Fibroblast of skin of right quadriceps (primary cell): ENCODE measurements around the gene TSPEAR.
"Not testable (repeated sequence)": the region's sequence is repeated elsewhere in the genome, so short reads cannot be mapped to it uniquely, and the experiment has no call there.

Experiments
- DNase-seq: peaks from one replicate; pipeline ENCODE4 v3.0.0-alpha.2; 2013

The TSPEAR gene

DNA sequence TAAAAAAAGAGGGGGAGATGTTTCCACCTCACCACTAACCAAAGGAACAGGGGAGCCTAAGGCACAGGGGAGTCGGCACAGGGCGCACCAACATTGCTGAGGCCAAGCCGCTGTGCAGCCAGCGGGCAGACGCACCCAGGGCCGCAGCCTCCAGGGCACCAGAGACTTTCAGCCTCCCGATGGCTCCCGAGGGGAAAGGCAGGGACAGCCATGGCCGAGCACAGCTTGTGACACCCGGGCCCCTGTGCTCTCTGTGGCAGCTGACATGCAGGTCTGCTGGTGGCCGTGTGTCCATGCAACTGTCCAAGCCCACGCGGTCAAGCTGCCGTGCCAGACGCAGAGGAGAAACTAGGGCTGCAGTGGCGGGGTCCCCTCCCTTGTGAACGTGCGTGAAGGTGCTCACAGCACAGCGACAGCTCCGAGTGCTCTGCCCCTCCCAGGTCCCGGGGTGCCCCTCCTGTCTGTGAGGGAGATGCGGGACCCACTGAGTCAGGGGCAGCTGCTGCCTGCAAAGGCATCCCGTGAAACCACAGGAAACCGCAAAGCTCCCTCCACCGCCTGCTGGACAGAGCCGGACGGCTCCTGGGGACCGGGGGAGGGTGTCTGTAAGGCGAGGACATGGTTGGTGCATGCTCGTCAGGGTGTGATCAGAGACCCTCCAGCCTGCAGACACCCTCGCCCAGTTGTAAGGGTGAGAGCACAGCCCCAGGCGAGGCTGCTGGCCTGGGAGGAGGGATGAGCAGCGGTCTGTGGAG lies 62.6 kb downstream of the TSPEAR start:
- DNase-seq, result no peak

DNA sequence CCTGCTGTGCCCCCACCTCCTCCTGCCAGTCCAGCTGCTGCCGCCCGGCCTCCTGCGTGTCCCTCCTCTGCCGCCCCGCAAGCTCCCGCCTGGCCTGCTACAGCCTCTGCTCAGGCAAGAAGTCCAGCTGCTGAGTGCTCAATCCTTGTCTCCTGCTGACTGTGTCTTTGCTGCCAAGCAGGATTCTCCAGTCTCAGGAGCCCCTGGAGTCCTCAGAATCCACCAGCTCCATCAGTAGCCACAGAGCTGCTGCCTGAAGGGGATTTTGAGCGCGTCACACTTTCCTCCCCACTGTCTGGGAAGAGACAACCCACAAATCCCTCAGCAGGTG lies 64.2 kb downstream of the TSPEAR start:
- DNase-seq, result no peak

DNA sequence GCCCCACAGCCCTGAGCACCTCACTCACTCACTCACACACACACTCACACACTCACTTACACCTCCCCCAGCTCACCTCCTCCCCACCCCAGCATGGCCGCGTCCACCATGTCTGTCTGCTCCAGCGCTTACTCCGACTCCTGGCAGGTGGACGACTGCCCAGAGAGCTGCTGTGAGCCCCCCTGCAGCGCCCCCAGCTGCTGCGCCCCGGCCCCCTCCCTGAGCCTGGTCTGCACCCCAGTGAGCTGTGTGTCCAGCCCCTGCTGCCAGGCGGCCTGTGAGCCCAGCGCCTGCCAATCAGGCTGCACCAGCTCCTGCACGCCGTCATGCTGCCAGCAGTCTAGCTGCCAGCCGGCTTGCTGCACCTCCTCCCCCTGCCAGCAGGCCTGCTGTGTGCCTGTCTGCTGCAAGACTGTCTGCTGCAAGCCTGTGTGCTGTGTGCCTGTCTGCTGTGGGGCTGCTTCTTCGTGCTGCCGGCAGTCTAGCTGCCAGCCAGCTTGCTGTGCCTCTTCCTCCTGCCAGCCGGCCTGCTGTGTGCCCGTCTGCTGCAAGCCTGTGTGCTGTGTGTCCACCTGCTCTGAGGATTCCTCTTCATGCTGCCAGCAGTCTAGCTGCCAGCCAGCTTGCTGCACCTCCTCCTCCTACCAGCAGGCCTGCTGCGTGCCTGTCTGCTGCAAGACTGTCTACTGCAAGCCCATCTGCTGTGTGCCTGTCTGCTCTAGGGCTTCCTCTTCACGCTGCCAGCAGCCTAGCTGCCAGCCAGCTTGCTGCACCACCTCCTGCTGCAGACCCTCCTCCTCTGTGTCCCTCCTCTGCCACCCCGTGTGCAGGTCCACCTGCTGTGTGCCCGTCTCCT lies 64.8 kb downstream of the TSPEAR start, which contains the start of gene KRTAP10-11:
Gene KRTAP10-11 (plus strand): TSS at position 49 of the 856 bp plus-strand sequence. CDS start 45 bp downstream, at position 94.
- DNase-seq, result not testable (repeated sequence)

DNA sequence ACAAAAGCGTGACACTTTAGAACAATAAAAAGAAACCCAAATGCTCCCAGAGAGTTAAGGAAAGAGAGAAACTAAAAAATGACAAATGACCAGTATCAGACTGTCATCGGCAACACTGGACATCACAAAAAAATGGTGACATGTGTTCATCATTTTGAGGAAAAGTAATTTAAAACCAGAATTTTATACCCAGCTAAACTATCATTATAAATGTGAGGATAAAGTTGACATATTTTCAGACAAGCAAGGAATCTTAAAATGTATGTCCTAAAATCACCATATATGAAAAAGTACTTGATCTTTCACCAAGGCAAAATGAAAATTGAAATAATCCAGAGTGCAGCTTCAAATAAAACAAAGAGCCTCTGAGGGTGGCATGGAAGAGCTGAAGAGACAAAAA lies 66.5 kb downstream of the TSPEAR start:
- no peak for DNase-seq

DNA sequence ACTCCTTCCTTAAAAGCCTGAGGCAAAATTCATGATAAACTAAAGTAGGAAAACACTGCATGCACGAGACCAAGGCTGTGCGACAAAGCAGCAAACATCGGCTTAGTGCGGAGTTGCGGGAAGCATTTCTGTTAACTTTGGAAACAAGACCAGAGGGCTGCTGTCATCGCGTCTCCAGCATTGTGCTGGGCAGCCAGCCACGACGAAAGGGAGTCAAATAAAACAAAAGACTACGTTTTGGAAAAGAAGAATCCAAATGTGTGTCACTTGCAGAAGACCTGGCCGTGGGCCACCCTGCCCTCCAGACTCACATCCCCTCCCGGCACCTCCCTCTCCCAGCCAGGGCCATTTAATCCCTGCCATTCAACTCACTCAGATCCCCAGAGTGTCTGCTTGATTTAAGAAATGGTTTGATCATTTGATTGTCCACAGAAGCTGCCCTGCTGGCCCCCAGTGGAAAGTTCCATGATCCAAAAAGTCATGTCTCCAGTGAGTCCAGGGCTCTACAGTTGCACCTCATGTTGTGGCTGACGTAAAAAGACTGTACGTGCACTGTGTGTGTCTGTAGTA lies 67.5 kb downstream of the TSPEAR start:
- DNase-seq, result no peak

DNA sequence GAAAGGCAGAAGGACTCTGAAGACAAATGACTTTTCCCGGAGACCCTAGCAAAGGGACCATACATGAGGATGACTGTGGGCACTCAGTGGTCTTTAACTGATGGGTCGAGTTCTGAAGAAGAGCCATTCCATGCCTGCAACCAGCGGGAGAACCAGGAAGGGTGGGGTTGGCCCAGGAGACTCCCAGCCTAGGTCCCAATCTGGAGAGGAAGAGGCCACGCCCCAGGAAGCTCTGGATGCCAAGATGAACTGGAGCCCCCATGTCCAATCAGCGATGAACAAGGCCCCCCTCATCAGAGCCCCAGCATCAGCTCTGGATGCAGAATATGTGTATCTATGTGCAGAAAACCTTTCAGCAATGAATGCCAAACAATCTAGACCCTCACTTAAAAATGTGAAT lies 70.6 kb downstream of the TSPEAR start:
- no peak for DNase-seq

DNA sequence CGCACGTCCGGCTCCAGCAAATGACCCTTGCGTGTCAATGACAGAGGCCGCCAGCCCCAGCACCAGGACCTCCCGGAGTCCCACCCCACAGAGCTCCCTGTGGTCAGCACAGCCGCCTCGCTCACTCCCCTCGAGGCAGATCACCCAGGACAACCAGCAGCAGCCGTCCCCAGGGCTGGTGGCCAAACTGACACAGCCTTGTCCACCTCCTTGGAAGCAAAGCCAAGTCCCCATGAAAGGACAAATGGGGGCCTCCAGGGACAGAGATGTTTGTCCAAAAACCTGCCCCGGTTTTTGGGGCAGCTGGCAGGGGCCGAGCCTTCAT lies 72.1 kb downstream of the TSPEAR start:
- DNase-seq, result no peak

DNA sequence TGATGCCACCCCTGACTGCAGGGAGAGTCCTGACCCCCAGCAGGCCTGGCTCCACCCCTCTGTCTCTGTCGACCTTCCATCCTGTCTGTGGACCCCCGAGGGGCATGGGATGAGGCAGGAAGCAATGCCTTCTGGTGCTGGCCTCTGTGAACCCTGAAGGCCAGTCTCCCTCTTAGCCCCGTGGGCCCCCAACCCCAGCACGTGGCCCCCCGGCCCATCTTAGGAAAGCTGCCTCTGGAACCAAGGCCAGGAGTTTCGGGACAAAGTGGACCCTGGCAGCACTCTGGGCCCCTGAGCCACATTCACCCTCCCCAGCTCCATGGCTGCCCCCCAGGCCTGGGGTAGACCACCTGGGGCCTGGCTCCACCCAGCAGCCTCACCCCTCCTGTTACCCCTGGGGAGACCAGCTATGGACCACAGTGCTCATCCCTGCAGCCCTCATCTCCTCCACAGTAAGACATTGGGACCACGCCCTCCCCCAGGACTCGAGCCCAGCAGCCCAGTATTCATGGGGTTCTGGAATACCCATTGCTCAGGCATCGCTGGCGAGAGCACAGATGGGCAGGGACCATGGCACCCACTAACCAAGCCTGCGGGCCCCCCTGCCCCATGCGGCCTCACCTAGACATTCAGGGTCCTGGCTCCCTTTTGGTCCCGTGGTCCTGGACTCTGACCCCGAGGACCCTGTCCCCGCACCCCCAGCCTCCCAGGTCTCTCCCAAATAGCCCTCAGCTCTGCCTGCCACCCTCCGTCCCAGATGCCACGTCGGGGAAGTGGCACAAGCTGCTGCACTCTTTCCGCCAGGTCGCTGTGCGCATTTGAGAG lies 72.7 kb downstream of the TSPEAR start:
- DNase-seq, result not testable (repeated sequence)

DNA sequence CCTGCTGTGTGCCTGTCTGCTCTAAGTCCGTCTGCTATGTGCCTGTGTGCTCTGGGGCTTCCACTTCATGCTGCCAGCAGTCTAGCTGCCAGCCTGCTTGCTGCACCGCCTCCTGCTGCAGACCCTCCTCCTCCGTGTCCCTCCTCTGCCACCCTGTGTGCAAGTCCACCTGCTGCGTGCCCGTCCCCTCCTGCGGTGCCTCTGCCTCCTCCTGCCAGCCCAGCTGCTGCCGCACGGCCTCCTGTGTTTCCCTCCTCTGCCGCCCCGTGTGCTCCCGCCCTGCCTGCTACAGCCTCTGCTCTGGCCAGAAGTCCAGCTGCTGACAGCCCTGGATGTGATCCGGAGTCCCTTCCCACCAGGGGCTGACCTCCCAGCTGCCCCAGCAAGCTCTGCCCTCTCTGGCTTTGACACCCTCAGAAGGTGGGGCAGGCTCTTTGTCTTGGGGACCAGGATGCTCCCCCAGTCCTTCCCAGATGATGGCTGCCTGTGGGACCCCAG lies 73.5 kb downstream of the TSPEAR start:
- DNase-seq, result not testable (repeated sequence)

DNA sequence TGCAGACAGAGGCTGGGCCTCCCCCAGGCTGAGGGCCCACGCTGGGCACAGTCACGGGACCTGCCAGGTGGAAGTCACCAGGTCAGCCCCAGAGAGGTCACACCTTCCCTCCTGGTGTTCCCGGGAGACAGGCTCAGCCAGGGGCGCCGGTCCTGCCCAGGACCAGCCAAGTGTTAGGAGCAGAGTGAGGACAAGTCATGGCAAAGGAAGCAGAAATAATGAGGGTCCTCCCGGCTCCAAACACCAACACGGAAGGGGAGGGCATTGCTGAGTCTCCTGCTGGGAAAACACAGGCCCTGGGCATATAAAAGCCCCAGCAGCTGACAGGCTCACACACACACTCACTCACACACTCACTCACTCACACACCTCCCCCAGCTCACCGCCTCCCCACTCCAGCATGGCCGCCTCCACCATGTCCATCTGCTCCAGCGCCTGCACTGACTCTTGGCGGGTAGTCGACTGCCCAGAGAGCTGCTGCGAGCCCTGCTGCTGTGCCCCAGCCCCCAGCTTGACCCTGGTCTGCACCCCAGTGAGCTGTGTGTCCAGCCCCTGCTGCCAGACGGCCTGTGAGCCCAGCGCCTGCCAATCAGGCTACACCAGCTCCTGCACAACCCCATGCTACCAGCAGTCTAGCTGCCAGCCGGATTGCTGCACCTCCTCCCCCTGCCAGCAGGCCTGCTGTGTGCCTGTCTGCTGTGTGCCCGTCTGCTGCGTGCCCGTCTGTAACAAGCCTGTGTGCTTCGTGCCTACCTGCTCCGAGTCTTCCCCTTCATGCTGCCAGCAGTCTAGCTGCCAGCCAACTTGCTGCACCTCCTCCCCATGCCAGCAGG lies 74.1 kb downstream of the TSPEAR start, which contains the start of gene KRTAP10-10:
Gene KRTAP10-10 (plus strand): TSS at position 339 of the 833 bp plus-strand sequence. CDS start 62 bp downstream, at position 401.
- DNase-seq, result no peak

DNA sequence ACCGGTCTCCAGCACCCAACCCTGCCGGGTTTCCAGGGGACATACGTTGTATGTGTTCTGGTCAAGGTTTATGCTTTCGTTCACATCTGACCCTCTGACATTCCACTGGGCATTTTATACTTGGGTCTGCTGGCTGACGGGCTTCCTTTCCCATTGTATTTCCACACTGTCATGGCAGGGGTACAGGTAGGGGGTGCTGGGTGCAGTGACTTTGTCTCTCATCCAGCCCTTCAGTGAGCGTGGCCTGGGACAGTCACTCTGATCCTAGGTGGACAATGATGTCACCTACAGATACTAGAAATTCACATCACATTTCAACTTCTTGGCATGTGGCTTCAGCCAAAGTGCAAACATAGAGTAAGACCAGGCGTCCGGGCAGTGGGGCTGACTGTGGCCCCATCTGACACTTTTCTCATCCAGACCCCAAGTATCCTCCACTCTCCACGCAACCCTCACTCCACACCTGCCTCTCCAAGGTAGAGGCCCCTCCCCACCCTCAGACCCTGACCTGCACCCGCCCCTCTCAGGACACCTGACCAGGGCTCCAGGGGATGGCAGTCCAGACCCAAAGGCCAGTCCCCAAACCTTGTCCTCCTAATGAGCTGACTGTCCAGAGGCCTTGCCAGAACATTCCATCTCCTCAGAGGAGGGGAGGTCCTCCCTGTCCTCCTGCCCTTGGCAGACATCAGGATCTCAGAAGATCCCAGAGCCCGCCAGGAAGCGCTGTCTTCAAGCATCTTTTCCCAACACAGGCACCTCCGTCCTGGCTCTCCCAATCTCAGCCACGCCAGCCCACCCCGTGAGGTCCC lies 75.0 kb downstream of the TSPEAR start:
- no peak for DNase-seq

DNA sequence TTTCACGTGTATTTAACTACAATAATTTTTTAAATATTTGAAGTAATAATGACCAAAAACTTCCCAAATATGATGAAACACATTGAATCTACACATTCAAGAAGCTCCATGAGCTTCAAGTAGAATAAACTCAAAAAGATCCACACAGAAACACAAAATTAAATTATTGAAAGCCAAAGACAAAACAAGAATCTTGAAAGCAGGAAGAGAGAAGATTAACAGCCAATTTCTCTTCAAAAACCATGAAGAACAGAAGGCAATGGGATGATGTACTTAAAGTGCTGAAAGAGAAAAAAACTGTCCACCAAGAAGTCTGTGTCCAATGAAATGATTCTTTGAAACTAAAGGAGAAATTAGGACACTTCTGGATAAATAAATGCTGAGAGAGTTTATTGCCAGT lies 79.3 kb downstream of the TSPEAR start:
- no peak for DNase-seq

DNA sequence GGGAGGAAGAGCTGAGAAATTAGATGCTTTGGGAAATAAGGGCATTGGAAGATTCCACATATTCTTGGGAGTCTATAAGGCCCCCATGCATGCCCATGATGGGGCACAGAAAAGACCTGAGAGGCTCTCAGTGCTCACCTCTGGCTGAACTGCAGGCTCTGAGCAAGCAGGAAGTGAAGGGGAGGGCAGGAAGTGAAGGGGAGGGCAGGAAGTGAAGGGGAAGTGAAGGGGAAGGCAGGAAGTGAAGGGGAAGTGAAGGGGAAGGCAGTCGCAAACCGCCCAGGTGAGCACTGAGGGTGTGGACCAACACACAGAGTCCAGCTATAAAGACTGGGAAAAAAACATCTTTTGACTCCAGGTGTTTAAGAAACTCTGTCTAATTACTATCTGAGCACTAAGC lies 80.9 kb downstream of the TSPEAR start:
- no peak for DNase-seq

DNA sequence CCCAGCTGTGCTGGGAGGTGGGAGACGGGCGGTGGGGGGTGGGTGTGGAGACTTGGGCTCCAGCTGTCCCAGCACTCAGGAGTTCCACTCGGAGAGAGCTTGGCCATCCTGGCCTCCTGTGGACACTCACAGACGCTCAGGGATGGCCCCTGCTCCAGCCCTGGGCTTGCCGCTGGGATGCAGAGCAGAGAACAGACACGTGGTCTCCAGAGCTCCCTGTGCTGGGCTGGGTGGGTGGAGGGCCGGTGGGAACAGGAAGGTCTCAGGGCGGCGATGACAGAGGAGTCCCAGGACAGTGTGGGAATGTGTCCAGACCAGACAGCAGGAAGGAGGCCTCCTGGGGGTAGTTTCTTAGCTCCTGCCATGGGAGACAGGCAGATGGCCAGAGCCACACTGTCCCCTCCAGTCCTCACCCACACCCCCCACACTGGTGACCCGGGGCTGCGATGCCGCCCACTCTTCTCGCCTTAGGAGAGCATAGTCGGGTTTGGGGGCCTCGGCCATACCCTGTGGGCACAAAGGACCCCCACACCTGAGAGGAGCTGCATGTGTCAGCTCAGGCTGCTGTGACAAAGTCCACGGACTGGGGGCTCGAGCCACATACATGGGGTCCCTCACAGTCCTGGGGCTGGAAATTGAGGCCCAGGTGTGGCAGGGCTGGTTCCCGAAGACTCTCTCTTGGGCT lies 82.5 kb downstream of the TSPEAR start:
- DNase-seq, result no peak

DNA sequence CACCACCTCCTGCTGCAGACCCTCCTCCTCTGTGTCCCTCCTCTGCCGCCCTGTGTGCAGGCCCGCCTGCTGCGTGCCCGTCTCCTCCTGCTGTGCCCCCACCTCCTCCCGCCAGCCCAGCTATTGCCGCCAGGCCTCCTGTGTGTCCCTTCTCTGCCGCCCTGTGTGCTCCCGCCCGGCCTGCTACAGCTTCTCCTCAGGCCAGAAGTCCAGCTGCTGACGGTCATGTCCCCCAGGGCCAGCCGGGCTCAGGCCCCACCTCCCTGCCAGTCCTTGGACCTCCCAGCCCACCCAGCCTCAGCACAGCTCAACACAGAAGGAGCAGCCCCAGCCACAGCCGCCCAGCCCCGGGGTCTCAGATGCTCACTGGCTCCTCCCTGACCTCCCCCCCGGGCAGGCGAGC lies 83.5 kb downstream of the TSPEAR start:
- DNase-seq, result not testable (repeated sequence)

DNA sequence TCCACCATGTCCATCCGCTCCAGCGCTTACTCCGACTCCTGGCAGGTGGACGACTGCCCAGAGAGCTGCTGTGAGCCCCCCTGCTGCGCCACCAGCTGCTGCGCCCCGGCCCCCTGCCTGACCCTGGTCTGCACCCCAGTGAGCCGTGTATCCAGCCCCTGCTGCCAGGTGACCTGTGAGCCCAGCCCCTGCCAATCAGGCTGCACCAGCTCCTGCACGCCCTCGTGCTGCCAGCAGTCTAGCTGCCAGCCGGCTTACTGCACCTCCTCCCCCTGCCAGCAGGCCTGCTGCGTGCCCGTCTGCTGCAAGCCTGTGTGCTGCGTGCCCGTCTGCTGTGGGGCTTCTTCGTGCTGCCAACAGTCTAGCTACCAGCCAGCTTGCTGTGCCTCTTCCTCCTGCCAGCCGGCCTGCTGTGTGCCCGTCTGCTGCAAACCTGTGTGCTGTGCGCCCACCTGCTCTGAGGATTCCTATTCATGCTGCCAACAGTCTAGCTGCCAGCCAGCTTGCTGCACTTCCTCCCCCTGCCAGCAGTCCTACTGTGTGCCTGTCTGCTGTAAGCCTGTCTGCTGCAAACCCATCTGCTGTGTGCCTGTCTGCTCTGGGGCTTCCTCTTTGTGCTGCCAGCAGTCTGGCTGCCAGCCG lies 84.1 kb downstream of the TSPEAR start:
- DNase-seq, result not testable (repeated sequence)

DNA sequence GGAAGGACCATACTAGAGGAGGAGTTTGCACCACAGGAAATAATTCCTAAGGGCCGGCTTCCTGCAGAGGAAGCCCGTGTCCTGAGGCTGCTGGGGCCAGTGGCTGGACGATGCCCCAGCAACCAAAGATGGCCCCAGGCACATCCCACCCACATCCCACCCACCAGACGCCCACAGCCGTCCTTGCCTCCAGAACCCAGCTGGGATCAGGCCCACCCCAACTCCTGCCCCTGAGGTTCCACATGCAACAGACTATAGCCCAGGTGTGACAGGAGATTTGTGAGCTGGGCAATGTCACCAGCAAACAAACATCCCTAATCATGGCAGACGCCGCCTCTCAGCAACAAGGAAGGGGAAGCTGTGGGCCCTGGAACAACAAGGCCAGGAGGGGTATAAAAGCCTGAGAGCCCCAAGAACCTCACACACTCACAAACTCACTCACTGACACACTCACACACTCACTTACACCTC lies 84.7 kb downstream of the TSPEAR start, which contains the start of gene KRTAP10-9:
Gene KRTAP10-9 (plus strand): TSS at position 421 of the 471 bp plus-strand sequence. CDS start 79 bp downstream, outside the sequence.
- DNase-seq, result no peak

DNA sequence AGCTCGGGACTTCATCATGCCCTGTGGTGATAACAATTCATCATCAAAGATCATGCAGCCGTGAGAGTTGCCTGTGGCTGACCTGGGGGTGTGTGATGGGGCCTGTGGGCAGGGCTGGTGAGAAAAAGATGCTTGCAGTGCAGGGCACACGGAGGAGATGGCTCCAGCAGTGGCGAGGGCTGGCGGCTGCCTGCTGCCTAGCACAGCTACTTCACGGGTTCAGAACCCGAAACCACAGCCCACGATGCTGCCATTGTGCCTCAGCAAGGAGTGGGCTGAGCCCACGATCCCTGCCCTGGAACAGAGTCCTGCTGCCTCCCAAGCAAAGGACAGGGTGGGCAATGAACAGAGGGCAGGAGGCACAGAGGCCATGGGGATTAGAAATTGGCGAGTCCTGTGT lies 85.1 kb downstream of the TSPEAR start:
- no peak for DNase-seq

DNA sequence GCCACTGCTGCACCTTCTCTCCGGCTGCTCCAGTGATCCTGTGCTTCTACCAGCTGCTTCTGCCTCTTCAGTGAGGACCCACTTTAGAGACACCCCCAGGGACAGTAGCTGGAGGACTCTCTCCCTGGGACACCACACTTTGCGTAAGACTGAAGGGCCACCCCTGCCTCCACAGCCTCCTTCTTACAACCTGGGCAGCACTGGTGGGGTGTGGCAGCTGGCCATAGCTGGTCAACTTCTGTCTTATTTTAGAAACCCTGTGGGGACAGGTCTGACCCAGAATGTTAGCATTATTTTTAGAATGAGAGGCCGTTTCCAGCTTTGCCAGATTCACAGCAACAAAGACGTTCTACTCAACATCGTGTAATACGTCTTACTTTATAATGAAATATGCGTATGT lies 85.6 kb downstream of the TSPEAR start:
- no peak for DNase-seq
